Activated T-cell treated with anti-CD3 and anti-CD28 coated beads, Interleukin-2, amount 50 U/mL, for 1 hour (primary cell): ENCODE data around the gene CEP290.
"Not testable (repeated sequence)": the region's sequence is repeated elsewhere in the genome, so short reads cannot be mapped to it uniquely, and the experiment has no call there.

Experiments used
- DNase-seq: peaks from one replicate; pipeline ENCODE4 v3.0.0-alpha.2; 2020

The CEP290 gene

DNA sequence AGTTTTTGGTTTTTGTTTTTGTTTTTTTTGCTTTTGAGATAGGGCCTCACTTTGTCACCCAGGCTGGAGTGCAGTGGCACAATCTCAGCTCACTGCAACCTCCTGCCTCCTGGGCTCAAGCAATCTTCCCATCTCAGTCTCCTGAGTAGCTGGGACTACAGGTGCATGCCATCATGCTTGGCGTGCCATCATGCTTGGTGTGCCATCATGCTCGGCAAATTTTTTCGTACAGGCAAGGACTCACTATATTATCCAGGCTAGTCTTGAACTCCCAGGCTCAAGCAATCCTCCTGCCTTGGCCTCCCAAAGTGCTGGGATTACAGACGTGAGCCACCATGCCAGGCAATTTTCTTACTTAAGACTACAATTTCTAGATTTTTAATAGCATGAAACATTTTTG, 2.2 kb downstream of the CEP290 start:
- DNase-seq = not testable (repeated sequence)

DNA sequence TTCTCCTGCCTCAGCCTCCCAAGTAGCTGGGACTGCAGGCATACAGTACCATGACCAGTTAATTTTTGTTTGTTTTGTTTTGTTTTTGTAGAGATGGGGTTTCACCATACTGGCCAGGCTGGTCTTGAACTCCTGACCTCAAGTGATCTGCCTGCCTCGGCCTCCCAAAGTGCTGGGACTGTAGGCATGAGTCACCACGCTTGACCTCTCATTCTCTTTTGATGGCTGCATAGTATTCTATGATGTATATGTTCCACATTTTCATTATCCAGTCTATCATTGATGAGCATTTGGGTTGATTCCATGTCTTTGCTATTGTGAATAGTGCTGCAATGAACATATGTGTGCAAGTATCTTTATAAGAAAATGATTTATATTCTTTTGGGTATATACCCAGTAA, 8.7 kb downstream of the CEP290 start:
- not testable (repeated sequence) for DNase-seq

DNA sequence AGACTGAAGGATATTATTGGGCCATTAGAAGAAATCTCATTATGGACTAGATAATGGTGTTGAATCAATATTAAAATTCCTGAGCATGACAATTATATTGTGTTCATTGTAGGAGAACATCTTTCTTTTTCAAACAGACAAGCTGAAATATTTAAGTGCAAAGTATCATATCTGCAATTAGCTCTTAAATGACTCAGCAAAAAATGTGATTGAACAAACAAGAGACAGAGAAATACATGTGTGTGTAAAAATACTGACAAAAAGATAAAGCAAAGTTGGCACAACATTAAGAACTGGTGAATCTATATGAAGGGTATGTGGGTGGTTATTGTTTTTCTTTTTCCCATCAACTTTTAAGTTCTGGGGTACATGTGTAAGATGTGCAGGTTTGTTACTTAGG, 9.5 kb downstream of the CEP290 start:
- DNase-seq = no peak

DNA sequence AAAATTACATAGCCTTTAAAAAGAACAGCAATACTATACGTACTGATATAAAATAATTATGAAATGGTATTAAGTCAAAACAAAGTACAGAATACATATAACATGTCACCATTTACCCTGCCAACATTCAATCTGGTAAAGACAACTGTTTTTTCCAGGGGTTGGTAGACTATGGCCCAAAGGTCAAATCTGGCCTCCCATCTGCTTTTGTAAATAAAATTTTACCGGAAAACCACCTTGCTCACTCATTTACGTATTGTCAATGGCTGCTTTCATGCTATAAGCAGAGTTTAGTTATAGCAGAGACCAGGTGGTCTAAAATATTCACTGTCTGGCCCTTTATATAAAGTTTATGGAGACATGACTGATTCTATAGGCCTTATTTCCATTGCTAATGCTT, 14.0 kb downstream of the CEP290 start:
- no peak for DNase-seq

DNA sequence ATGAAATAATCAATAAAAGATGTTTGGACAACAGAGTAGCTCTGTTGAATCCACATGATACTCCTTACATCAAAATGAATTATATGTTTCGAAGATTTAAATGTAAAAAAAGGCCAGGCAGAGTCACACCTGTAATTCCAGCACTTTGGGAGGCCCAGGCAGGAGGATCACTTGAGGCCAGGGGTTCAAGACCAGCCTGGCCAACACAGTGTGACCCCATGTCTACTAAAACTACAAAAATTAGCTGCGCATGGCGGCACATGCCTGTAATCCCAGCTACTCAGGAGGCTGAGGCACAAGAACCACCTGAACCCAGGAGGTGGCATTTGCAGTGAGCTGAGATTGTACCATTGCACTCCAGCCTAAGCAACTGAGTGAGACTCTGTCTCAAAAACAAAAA, 14.8 kb downstream of the CEP290 start:
- no peak for DNase-seq

DNA sequence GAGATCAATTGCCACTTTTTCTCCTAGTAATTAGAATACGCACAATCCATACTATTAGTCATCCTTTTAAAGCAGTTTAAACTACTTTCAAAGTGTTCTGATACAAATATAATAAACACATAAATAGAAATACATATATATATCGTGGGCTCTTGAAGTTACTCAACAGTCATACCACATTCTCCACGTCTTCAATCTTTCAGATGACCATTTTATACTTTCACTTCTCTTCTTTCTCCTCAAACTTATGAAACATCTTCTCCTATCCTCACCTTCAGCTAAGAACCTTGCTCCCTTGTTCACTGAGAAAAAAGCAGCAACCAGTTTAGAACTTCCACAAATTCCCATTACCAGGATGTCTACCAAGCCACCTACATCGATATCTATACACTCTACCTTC, 19.2 kb downstream of the CEP290 start:
- no peak for DNase-seq

DNA sequence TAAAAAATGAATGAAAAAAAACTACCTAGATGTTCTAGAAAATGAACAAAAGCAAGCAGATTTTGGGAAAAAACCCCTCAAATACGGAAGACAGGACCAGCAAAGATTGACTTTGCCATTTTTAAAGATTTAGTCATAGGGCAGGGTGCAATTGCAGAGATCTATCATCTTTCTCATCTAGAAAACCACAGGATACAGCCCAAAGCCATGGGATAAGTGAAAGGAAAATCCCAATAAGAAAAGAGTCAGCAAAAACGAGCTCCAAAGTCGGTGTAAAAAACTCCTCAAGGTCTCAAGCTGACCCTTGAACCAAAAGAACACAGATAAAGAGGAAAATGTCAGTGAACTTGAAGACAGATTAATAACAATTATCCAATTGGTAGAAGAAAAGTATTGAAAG, 28.0 kb downstream of the CEP290 start:
- no peak for DNase-seq

DNA sequence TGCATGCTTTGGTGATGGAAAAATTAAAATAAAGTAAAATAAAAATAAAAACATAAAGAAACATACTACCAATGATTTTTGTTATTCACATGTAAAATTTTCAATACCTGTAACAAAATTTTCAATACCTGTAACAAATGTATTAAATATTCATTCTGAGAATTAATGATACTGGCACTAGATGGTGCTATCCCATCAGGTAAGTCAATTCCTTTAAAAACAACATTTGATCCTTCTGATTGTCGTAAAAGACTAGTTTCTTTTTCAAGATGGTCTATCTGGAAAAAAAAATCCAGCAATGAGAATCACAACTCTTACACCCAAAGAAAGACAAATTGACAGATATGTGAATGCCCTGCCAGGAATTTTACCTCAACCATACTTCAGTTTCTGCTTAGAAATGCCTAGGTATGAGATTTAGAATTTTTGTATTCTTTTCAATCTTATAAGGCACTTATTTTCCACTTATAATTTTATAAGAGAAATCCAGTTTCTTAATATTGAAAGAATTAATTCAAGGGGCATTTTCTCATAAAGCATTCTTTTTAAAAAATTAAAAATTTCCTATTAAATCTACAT, 30.7 kb downstream of the CEP290 start:
- no peak for DNase-seq

DNA sequence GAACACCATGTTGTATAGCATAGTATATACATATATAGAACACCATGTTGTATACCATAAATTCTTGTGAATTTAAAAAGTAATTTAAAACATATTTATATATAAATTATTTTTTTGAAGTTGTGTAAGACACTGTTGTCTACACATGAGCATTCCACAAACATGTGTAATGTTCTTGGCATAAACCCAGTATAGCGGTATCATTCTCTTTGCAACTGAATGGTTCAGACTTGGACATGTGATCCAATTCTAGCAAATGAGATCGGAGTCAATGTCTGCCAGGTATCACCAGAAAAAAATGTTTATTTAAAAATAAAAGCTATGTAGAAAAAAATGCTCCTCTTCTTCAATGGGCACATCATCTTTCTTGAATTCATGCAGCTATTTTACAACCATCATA, 33.9 kb downstream of the CEP290 start:
- no peak for DNase-seq

DNA sequence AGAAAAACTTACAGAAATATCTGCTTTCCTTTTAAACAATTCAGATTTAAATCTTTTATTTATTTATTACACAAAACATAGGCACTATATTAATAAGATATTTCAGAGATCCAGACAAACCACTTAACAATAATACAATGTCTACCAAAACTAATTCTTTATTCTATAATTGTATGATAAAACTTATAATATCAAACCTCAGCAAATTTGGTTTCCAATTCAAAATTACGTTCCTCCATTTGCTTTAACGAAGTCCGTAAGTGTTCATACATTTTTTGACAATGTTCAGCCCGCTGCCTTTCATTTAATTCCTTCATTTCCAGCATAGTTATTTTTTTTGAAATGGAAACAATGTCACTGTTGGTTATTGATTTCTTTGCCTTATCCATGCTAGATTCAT, 48.3 kb downstream of the CEP290 start:
- DNase-seq = no peak

DNA sequence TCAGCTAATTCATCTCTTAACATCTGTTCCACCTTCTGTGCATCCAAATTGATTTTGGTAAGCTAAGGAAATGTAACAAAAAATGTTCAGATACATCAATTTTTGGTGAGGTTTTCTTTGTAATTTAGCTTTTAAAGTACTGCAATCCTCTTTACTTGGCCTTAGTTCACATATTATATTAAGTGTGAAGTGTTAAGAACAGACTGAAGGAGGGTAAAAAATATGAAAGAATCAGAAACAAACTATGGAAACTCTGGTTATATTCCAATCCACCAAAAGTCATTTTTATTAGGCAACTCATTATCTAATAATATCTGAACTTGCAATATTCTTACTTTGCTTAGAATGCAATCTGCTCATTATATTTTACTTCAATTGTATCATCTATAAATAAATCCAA, 49.1 kb downstream of the CEP290 start:
- no peak for DNase-seq

DNA sequence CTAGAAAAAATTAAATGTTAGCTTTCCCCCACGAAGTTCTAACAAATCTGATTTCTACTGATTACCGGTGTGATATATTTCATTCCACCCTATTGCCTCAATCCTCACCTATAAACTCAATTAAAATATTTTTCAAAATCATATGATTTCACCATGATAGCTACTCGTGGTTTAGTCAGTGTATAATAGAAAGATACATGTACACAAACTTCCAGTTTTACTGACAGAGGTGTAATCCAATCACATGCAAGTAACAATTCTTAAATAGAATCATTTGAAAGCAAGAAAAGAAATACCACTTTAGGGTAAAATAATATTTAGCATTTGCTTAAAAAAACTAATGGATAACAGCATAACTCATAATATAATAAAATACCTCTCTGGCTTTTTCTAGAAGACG, 57.7 kb downstream of the CEP290 start:
- DNase-seq = no peak

DNA sequence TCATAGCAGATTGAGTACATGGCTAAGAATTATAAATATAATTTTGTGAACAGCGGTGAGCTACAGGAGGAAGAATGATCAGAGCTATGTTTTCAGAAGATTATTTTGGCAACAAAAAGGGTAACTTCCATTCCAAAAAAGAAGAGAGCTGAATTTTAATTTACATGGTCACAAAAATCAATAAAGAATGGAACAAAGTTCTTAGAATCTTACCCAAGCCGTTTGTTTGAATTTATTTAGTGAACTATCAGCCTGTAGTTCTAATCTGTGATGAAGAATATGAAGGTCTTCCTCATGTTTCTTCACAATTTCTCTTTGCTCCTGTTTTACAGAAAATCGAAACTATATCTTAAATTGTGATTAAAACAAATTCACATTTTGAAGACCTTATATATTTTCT, 58.3 kb downstream of the CEP290 start:
- DNase-seq = no peak

DNA sequence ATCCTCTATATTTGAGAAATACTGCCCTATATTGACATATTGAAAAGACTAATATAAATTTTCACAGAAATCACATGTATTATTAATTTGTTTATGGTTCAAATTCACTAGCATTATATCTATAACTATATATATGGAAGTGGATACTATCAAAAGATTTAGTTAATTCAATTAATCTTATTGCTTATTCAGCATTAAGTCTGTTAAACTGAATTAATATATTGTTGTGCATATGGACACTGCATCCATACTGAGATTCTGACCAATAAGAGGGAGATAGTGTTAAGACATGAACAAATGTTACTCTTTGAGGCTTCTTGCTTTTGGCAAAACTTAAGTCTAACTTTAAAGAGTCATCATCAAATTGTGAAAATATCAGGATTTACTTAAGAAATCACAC, 60.6 kb downstream of the CEP290 start:
- DNase-seq = no peak

DNA sequence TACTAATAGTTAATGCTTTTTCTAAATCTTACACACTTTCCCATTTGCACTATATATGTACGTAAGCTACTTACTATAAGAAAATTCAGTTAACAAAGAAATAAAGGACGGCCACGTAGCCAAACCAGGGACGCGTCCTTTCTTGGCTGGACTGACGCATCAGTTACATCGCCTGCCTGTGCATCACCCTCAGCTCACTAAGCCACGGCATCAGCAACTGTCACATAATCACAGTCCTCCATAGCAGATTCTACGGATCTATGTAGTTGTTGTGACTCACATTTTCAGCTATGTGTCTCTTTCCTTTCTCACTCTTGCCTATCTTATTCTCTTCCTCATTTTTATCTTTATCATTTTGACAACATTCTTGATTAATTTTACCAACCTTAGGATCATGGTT, 74.6 kb downstream of the CEP290 start:
- no peak for DNase-seq

DNA sequence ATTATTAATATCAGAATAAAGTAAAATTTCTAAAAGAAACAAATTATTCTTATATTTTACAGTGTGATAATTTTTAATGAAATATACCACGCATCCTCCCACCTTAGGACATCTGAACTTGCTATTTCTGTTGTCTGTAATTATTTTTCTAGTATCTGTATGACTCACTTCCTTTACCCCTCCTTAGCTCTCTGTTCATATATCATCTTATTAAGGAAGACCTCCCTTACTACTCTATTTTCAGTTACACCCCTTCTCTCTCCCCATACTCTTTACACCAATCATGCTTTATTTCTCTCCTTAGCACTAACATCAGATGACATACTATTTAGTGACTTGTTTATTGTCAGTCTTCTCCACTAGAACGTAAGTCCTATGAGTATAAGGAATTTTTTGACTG, 78.5 kb downstream of the CEP290 start:
- DNase-seq = no peak

DNA sequence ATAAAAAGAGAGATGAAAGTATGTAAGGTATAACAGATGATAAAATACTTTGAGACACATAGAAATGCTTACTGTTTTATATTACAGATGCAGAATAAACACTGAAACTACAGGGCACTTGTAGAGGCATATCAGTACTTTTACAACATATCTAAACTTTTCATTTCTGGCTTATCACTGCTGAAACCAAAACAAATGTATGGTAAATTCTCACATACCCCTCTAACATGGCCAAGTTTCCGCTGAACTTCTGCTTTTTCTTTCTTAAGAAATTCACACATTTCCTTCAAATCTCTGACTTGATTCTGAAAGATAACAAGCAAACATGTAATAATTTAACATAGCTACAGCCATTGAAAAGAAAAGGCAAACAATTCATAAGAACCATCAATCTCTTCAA, 79.4 kb downstream of the CEP290 start:
- no peak for DNase-seq

DNA sequence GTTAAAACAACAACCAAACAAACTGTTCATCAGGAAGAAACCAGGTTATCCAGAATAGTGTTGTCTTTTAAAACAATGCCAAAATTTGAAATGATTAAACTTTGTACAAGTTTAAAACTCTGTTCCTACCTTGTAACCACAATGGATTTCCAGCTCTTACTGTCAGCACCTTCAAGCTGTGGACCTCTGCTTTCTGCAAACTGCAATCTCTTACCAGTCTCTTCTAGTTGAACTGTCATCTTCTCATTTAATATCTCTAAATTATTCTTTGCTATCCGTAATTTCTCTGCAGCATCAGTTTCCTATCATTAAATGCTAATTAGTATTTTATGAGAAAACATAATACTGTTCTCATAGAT, 83.2 kb downstream of the CEP290 start:
- no peak for DNase-seq

DNA sequence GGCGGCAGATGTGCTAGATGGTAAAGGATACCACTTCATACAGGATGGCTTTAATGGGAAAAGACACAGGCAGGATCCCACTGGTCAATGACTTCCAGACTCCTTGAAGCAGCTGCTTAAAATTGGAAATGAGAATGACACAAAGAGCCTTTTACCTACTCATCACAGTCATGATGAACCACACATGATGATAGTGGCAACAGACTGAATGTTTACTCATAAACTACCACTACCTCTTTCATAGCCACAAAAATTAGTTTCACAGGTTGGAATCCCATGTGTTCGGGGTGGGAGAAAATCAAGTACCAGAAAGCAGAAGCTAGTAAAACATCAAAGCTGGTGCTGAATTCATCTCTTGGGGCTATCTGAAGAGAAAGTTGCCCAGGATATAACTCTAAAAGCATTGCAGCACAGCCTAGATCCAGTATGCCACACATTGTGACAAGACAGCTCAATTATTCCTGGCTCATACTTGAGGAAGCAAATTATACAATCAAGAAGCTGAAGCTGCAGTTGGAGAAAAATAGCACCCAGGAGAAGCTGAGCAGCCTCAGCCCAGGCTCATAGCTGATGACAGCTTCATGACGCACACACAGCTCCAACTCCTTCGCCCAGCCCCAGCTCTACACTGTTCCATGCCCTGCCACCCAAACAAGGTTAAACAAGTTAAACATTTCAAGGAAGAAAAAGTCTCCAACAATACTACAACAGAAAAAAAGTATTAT, 83.7 kb downstream of the CEP290 start:
- no peak for DNase-seq

DNA sequence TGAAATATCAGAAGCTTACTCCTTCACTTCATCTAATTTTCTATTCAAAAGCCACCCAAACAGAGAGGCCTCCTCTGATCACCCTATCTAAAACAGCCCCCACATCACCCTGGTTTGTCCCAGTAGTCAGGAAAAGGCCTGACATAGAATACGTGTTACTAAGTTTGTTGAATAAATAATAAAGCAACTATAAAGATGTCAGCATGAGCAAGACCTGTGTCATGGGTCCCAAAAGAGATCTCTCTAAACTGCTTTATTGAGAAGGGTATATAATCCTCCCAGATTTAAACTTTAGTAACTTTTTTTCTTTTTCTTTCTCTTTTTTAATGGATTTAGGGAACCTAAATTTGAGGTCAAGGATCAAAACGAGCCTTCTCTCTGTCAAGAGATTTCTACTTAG, 85.3 kb downstream of the CEP290 start:
- no peak for DNase-seq

DNA sequence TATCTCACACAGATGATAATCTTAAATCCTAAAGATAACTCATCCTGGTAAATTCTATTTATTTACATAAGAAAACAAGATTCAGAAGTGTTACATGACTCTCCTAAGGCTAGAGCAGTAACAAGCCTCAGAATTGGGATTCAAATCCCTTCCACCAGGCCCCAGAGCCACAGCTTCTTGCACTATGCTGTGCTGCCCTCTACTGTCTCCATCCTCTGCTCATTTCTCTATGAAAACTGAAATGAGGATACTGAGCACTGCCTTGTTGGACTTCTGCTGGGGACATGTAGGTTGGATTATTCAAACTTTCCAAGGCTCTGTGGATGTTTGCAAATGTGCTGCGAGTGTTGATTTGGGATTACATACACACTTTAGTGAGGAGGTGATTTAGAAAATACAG, 89.2 kb downstream of the CEP290 start:
- no peak for DNase-seq

DNA sequence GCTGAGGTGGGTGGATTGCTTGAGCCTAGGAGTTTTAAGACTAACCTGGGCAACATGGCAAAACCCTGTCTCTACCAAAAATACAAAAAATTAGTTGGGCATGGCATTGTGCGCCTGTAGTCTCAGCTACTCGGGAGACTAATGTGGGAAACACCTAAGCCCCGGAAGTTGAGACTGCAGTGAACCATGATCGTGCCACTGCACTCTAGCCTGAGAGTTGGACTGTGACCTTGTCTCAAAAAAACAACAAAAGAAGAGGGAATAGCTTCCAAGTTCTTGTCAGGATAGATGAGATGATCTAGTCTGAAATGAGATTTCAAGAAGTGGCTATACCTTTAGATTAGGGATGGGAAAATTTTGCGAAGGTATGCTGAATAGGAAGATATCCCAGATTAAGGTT, 97.9 kb downstream of the CEP290 start:
- no peak for DNase-seq

DNA sequence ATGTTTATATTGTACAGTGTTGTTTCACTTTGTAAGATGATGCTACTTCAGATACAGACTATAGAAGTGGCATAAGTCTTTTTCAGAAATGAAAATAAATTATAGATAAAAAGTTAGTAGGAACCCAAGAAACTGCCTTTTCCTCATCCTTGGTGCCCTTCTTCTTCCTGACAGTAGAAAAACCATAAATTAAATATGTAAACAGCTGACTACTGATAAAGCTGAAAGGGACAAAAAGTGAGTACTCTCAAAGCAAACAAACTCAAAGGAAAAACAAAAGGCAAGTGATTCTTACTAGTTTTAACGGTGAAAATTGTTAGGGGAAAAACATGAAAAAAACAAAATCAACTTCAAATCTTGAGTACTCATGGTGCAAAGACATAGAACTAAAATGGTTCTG, 104.1 kb downstream of the CEP290 start:
- no peak for DNase-seq

DNA sequence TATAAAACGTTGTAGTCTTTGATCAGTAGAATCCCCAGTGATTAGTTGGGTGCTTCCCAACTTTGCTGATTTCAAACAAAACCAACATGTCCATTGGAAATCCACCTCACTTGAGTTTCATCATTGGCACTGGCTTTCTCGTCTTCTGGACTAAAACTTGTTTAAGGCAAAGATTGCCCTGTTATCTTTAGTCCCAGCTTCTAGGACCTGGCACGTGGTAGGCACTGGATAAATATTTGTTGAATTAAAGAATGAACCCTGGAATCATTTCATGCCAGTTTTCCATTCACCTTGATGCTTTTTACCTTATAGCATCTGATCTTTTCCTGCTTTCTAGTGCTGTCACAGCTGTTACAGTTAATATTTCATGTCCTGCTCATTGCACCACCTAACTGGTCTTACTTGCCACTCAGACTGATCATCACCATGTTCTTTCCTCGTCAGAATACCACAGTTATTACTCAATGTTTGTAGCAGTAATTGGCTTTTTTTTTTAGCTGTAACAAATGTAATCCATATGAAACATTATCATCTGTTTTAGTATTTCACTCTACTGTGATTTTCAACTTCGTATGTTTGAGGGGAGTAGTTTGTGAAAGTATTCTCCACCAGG, 105.4 kb downstream of the CEP290 start:
- no peak for DNase-seq

DNA sequence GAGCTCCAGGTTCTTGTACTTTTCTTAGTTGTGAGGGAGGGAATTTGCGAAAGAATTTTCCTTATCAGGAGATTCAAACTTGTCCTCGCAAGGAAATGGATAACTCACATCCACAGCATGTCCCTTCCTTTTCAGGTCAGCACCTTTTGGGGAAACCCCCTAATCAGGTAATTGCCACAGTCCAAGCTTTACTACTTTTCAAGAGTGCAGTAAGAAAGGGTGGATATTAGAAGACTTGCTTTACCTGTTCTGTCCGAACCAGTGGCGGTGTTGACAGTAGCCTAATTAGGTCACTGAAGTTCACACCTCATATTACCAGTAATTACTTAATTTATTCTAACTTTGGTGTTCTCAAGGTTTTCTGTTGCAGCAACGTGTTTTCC, 106.0 kb downstream of the CEP290 start:
- no peak for DNase-seq
